ENCODE measurements around the gene CELSR1. TPM values are rescaled to one million over a fixed set of nuclear protein-coding genes. Genes with fewer than 3 reads are reported as not detected.

The CELSR1 gene
- total and polyA plus RNA-seq, 2 of the 13 experiments (the other 11 are each of a cell fraction or from before 2014, with no cell fraction given) = 0.78 to 1.8 TPM

GRCh38 chr22:46445771-46446420 is 91.5 kb downstream of the CELSR1 start (continued):
- TF ChIP-seq ZNF276 (CRISPR knock-in tag; IDR thresholded peaks at IDR 0.05; ENCODE audit: low read depth) (no peak), SNRNP70 (IDR thresholded peaks at IDR 0.05; ENCODE audit: low read depth, low read length) (no peak), MIER3 (CRISPR knock-in tag; IDR thresholded peaks at IDR 0.05; ENCODE audit: borderline replicate concordance) (no peak), SRSF1 (optimal IDR thresholded peaks at IDR 0.05; ENCODE audit: low read depth, low read length) (no peak), GABPA (IDR thresholded peaks at IDR 0.05; ENCODE audit: low read depth, low read length) (no peak), GABPA (CRISPR knock-in tag; IDR thresholded peaks at IDR 0.05; ENCODE audit: low read depth) (no peak), POLR2AphosphoS2 (IDR thresholded peaks at IDR 0.05; ENCODE audit: low read depth, low read length) (no peak)

- ChIA-PET CTCF (ENCODE audit: low intra/inter-chr PET ratio, low total read pairs) (interaction anchor here (1.3 to 1.6 kb wide), 2 partner anchors 77 to 88 kb away, joined by 3 to 8 read pairs; no protein-coding TSS in a partner anchor), POLR2A (interaction anchor here (1.1 to 1.8 kb wide), 3 partner anchors 13 to 119 kb away, joined by 3 to 19 read pairs (median 3); no protein-coding TSS in a partner anchor)
- peak overlapping the region; percentile 56 for H3K9ac ChIP-seq (ENCODE audit: insufficient read depth, low read depth, low read length)
- 0% methylated on average over 6 of the region's 10 CpGs for WGBS (ENCODE audit: low lambda C conversion rate)
- in situ Hi-C loops (cut with HindIII; ENCODE audit: extremely low pct_ligation_motif_present, low pct_unique_long_range_greater_than_20kb) = loop anchor here (5.0 kb wide), 1 partner anchor 77 kb away; no protein-coding TSS in a partner anchor
- H3K79me2 ChIP-seq (ENCODE audit: insufficient read depth, low read length) = no peaks in the 10 kb centered on the region
- no peaks in the 10 kb centered on the region for H3K36me3 ChIP-seq (replicated peaks in 1 of 2; ENCODE audit: control insufficient read depth in 1 of 2, insufficient read depth in 2 of 2, low read length in 2 of 2)
- H2AFZ ChIP-seq (ENCODE audit: low read length) = peak overlapping the region; percentile 15
- intact Hi-C loops (cut with micrococcal nuclease; ENCODE audit: unreplicated experiment) = loop anchor here (5.0 kb wide), 1 partner anchor 67 kb away; no protein-coding TSS in a partner anchor
- H3K4me1 ChIP-seq (ENCODE audit: insufficient read depth, low read length) = peaks cover 31% of the 10 kb centered on the region
- DNase-seq (ENCODE audit: low spot score) = peak; percentile 65
- H4K20me1 ChIP-seq (ENCODE audit: insufficient read depth, low read length) = no peaks in the 10 kb centered on the region
- no peaks in the 10 kb centered on the region for H3K9me3 ChIP-seq (ENCODE audit: low read length)
- peak overlapping the region; percentile 14 to 62 (median 34); a peak in 5 of 6 replicates for H3K4me3 ChIP-seq (replicated peaks in 1 of 3; ENCODE audit: insufficient read depth in 1 of 3, low read depth in 2 of 3, low read length in 3 of 3)
- no peak overlapping the region for H3K27ac ChIP-seq (ENCODE audit: extremely low read length, insufficient read depth, low read length)
- no TSS peak for BruUV-seq (replicated peaks)
- peak; percentile 86 for FAIRE-seq
- peak; percentile 96 for ATAC-seq
- H3K27me3 ChIP-seq (ENCODE audit: control insufficient read depth in 1 of 2, insufficient read depth in 2 of 2, low read length in 2 of 2) = no peaks in the 10 kb centered on the region; a peak in 1 of 5 replicates
- H3K4me2 ChIP-seq (ENCODE audit: low read depth, low read length) = peak overlapping the region; percentile 88
- TF ChIP-seq ZNF574 (CRISPR knock-in tag; IDR thresholded peaks at IDR 0.05) (no peak), NFE2L1 (CRISPR knock-in tag; IDR thresholded peaks at IDR 0.05; ENCODE audit: borderline replicate concordance) (no peak), DBP (CRISPR knock-in tag; IDR thresholded peaks at IDR 0.05; ENCODE audit: not compliant biosample characterization) (no peak), ZNF770 (CRISPR knock-in tag; IDR thresholded peaks at IDR 0.05) (peak; percentile 61), ZBTB3 (CRISPR knock-in tag; IDR thresholded peaks at IDR 0.05; ENCODE audit: borderline replicate concordance, low read depth) (no peak), ZNF451 (CRISPR knock-in tag; IDR thresholded peaks at IDR 0.05) (no peak), ZNF17 (CRISPR knock-in tag; IDR thresholded peaks at IDR 0.05) (peak; percentile 98), ELF3 (CRISPR knock-in tag; IDR thresholded peaks at IDR 0.05) (peak; percentile 48; the same call in 1 of the 2 replicates)
Observed at GRCh38 chr22:46444390-46444854, 93.0 kb downstream of the CELSR1 start.
